ENCODE measurements around the gene CEP112.

- TF ChIP-seq POLR2AphosphoS5 (IDR thresholded peaks at IDR 0.05; ENCODE audit: insufficient read depth, low read depth, low read length) (no peak), CTCF (IDR thresholded peaks at IDR 0.05; ENCODE audit: extremely low read depth in 1 of 2, insufficient read depth in 1 of 2, low read depth in 1 of 2, low read length in 2 of 2) (no peak), FOS (IDR thresholded peaks at IDR 0.05; ENCODE audit: borderline replicate concordance, insufficient read depth, low read length) (no peak), POLR2A (IDR thresholded peaks at IDR 0.05; ENCODE audit: low read depth, low read length) (no peak), GATA2 (IDR thresholded peaks at IDR 0.05; ENCODE audit: insufficient read depth, insufficient read length, low read depth, low read length) (no peak), EZH2 (IDR thresholded peaks at IDR 0.05; ENCODE audit: borderline replicate concordance, low read depth, low read length, severe bottlenecking) (no peak), JUN (IDR thresholded peaks at IDR 0.05; ENCODE audit: borderline replicate concordance, insufficient read depth, insufficient read length, low read depth) (no peak)
Observed at GRCh38 chr17:65655706-65656105, 536.2 kb downstream of the CEP112 start.

Data from endothelial cell of umbilical vein (primary cell).